Left ventricle myocardium superior (tissue), 1 donor: ENCODE data around the gene BRWD1. TPM values are rescaled to one million over a fixed set of nuclear protein-coding genes. Genes with fewer than 3 reads are reported as not detected.

ENCODE experiments used
- ATAC-seq: fragments of 200-7000 bp; cut with Tn5 transposase; one replicate; pipeline ENCODE4 v1.9.1; 2020; ENCODE audit warnings: mild to moderate bottlenecking, moderate library complexity
- DNase-seq: peaks from one replicate; pipeline ENCODE4 v3.0.0-alpha.2; 2020
- intact Hi-C: fragments of 100-400 bp; cut with micrococcal nuclease; formaldehyde crosslinking; loops from one replicate; pipeline ENCODE4 v1.11.0; 2022
- total RNA-seq: library from RNA; stranded (reverse); fragmentation: NEBNext Ultra II Directional; extraction: Animal tissue kit (Norgen Biotek cat#: 25700); gene quantifications from one replicate; pipeline ENCODE4 v1.2.1, GENCODE V29; 2021
- donor health status: DM: no; HTN: yes; CAD: no; lungs with severe emphysema.

BRWD1 gene
- total RNA-seq, 1 donor from 2014 or later, result 34.2 TPM

- no peak for DNase-seq
- no peak for ATAC-seq
- intact Hi-C loops, result no loop called here
Measured at GRCh38 chr21:39334611-39335010, 21.2 kb upstream of the BRWD1 start.

- peak; percentile 51 for ATAC-seq
- DNase-seq, result no peak
- intact Hi-C loops, result no loop called here
Measured at GRCh38 chr21:39332175-39332574, 18.7 kb upstream of the BRWD1 start.

DNA sequence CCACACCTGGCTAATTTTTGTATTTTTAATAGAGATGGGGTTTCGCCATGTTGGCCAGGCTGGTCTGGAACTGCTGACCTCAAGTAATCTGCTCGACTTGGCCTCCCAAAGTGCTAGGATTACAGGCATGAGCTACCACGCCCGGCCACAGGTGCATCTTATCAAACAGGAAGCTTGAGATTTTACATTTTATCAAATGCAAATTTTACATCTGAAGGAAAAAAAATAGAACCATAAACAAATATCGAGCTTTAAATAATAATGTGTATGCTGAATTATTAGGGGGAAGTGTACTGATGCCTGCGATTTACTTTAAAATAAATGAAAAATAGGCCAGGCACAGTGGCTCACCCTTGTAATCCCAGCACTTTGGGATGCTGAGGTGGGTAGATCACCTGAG lies 16.6 kb upstream of the BRWD1 start:
- ATAC-seq (no peak), DNase-seq (no peak)
- intact Hi-C loops, result no loop called here

DNA sequence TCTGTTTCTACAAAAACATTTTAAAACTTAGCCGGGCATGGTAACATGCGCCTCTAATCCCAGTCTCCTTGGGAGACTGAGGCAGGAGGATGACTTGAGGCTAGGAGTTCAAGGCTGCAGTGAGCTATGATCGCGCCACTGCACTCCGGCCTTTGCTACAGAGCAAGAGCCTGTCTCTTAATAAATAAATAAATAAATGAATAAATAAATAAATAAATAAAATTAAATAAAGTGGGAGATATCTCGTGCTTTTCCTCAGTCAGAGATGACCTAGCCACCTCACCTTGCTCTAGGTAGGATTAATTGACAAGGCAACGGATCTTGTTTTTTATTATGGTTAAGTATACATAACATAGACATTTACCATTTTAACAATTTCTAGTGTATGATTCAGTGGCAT lies 14.3 kb upstream of the BRWD1 start:
- no peak for ATAC-seq
- intact Hi-C loops, result no loop called here
- no peak for DNase-seq

GRCh38 chr21:39326607-39327307 lies 13.3 kb upstream of the BRWD1 start:
- no peak for DNase-seq
- intact Hi-C loops, result no loop called here
- ATAC-seq, result no peak

- ATAC-seq (no peak), DNase-seq (no peak)
- intact Hi-C loops, result no loop called here
Measured at GRCh38 chr21:39325458-39325857, 12.0 kb upstream of the BRWD1 start.

DNA sequence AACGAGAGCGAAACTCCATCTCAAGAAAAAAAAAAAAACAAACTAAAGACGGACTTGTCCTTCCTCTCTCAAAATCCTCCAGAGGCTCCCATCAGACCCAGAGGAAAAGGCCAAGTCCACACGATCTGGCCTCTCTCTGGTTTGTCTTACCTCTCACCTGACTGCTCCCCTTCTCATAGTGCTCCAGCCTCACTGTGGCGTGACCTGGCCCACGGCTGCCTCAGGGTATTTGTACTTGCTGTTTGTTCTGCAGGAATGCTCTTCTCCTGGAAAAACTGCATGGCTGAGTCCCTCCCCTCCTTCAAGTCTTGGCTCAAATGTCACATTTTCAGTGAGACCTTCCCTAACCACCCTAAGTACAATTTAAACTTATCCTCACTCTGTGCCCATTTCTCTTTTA lies 8.0 kb upstream of the BRWD1 start:
- no peak for DNase-seq
- ATAC-seq, result no peak
- intact Hi-C loops, result no loop called here

- intact Hi-C loops, result loop anchor here (10.0 kb wide), 1 partner anchor 65 kb away; a partner anchor contains a TSS
- DNase-seq, result no peak
- peak; percentile 72 for ATAC-seq
Measured at GRCh38 chr21:39319814-39320332, 6.4 kb upstream of the BRWD1 start.

GRCh38 chr21:39319251-39319756 lies 5.9 kb upstream of the BRWD1 start:
- peak; percentile 62 for DNase-seq
- intact Hi-C loops, result loop anchor here (10.0 kb wide), 1 partner anchor 65 kb away; a partner anchor contains a TSS
- peak; percentile 81 for ATAC-seq

- DNase-seq (no peak), ATAC-seq (no peak)
- intact Hi-C loops, result loop anchor here (10.0 kb wide), 1 partner anchor 66 kb away; a partner anchor contains a TSS
Measured at GRCh38 chr21:39318091-39318959, 4.9 kb upstream of the BRWD1 start.

DNA sequence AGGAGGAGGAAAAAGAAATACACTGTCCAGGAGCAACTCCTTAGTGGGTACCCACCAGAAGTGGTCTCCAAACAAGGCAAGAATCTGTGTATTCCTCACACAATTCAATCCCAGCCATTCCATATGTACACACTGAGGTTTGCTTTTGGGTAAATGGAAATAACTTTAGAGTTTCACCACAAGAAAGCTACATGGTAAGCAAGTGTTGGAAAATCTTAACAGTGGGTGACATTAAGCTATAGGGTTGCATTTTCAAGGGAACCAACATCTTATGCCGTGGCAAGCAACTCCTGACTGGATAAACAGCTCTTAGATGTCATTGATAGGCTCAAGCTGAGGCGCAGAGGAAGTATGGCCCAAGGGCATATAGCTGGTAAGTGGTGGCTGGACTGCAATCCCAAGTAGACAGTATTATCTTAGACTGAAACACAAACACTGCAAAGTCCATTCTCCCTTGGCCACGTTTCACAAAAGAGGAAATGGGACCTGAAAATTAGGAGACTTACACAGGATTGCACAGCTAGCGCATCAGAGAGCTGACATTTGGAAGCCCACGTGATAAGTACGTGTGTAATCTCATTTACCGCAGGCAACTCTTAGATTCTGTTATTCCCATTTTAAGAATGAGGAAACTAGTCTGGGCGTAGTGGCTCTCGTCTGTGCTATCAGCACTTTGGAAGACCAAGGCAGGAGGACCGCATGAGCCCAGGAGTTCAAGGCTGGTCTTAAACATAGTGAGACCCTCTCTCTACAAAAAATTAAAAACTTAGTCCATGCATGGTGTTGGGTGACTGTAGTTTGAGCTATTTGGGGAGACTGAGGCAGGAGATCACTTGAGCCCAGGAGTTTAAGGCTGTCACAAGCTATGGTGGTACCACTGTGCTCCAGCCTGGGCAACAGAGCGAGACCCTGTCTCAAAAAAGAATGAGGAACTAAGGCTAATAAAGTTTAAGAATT lies 4.0 kb upstream of the BRWD1 start:
- ATAC-seq, result no peak
- intact Hi-C loops, result loop anchor here (10.0 kb wide), 1 partner anchor 67 kb away; a partner anchor contains a TSS

GRCh38 chr21:39316729-39317128 lies 3.3 kb upstream of the BRWD1 start:
- intact Hi-C loops, result loop anchor here (10.0 kb wide), 1 partner anchor 68 kb away; a partner anchor contains a TSS
- DNase-seq (no peak), ATAC-seq (no peak)

More for the DNA sequence above, 4.0 kb upstream of the BRWD1 start:
- DNase-seq, result no peak

DNA sequence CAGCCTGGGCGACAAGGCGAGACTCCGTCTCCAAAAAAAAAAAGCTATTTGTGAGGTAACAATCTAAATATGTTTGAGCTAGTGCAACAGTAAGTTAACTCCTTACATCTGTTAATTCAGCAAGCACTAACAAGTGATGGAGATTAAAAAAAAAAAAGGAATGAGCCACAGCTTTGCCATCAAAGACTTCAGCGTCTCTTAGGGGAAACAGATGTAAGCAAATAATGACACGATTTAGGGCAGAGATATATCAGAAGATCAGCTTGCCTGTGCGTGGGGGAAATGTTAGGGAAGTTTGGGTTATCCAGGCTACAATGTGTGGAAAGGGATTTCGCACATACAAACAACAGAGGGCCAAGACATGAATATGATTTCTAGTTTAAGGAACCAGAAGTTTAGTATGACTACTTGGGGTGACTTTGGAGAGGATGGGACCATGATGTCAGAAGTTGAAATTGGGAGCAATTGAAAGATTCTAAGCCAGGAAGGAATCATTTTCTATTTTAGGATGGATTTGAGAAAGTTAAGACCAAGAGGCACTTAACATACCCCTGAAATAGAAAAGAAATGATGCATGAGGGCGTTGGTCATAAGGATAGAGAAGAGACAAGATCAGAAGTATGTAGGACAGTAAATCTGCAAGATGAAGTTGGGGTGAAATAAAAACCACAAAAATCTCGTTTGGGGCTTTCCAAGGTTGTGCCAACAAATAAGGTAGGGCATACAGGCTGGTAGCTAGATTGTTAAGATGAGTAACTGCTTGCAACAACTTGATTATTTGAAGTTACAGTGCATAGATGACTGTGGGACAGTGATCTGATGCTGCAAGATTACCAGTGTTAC lies 2.4 kb upstream of the BRWD1 start:
- ATAC-seq, result no peak
- intact Hi-C loops, result loop anchor here (10.0 kb wide), 1 partner anchor 69 kb away; a partner anchor contains a TSS

GRCh38 chr21:39314143-39315027 lies 953 bp upstream of the BRWD1 start:
- intact Hi-C loops, result loop anchor here (10.0 kb wide), 1 partner anchor 70 kb away; a partner anchor contains a TSS
- peak; percentile 59 for DNase-seq
- ATAC-seq, result peak; percentile 37

More for the DNA sequence above, 2.4 kb upstream of the BRWD1 start:
- no peak for DNase-seq

DNA sequence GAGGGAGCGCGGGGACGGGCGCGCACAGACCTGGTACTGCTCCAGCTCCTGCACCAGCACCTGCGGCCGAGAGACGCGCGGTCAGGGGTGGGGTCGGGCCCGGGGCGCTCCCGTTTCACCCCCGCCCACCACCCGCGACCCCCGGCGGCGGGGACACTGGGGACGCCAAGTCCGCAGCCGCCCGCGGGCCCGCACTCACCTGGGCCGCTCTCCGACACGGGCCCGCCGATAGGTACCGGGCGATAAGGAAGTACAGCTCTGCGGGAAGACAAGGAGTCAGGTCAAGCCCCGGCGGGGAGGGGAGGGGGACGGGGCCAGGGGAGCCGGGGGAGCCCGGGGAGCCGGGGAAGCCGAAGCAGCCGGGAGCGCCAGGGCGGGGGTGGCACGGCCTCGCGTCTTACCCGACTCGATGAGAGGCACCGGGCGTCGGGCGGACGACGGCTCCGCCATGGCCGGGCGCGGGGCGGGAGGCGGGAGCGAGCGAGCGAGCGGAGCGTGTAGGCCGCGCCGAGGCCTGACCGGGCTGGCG lies 326 bp downstream of the BRWD1 start:
- DNase-seq (peak; percentile 61), ATAC-seq (peak; percentile 10)
- intact Hi-C loops, result loop anchor here (10.0 kb wide), 1 partner anchor 72 kb away; a partner anchor contains a TSS
